NCI-H2081 treated with DMSO at 0.1 percent for 48 hours (cell line): ENCODE results near the gene MRFAP1.

Experiments
- DNase-seq: peaks from one replicate; lab custom pipeline; 2025; lab: John Stamatoyannopoulos, UW

MRFAP1 gene

DNA sequence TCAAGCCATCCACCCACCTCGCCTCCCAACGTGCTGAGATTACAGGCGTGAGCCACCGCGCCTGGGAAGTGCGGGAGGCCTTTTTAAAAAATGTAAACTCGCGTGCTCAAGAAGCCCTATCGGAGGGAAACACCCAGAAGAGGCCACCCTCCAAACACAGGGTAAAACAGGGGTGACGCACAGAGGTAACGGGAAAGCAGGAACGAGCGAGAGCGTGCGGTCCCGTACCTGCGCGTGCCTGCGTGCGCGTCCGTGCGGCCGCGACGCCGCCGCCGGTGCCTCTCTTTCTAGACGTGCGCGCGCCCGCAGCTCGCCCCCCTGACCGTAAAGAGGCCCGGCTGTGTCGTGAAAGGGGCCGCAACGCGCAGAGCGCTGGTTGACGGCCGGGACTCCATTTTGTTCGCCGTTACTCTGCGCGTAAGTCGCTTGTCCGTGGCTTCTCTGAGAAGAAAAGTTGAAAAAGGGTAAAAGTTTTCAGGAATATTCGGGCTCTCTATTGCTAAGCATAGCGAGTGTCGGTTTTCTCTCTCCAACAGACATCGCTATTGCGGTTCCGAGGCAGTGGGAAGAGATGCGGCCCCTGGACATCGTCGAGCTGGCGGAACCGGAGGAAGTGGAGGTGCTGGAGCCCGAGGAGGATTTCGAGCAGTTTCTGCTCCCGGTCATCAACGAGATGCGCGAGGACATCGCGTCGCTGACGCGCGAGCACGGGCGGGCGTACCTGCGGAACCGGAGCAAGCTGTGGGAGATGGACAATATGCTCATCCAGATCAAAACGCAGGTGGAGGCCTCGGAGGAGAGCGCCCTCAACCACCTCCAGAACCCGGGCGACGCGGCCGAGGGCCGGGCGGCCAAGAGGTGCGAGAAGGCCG lies at the start of gene MRFAP1:
Gene MRFAP1, plus strand, starts transcription at position 394 of the 872 bp plus-strand sequence. Its CDS starts 178 bp downstream, at position 572.
- DNase-seq: peak; percentile 86

- DNase-seq: no peak
Observed at GRCh38 chr4:6591313-6591712, 49.2 kb upstream of the MRFAP1 start.

DNA sequence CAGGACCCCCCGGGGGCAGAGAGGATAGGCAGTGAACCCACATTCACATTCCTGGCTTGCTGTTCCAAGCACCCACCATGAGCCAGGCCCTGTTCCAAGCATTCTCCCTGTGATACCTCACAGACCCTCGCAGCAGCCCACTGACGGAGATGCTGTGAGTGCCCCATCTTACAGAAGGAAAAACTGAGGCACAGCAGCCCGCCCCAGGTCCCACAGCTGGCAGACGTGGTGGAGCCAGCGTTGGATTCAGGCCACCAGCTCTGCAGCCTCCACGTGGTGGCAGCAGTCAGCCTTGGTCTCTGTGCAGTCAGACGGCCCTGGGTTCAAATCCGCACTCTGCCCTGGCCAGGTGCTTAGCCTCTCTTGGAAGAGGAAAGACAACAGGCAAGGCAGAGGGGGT lies 48.7 kb upstream of the MRFAP1 start:
- no peak for DNase-seq

- DNase-seq: no peak
Observed at GRCh38 chr4:6592804-6593563, 47.5 kb upstream of the MRFAP1 start.

DNA sequence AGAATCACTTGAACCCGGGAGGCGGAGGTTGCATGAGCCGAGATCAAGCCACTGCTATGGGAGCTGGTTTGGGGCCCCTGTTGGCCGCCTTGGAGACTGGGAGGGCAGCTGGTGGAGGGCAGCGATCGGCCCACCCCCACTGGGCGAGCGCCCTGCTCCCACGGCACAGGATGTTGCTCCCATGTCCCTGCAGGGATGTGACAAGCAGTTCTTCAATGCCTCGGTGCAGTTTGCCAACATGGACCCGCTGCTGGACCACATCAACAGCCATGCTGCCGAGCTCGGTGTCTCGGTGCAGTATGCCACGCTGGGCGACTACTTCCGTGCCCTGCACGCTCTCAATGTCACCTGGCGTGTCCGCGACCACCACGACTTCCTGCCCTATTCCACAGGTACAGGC lies 46.1 kb upstream of the MRFAP1 start:
- no peak for DNase-seq

GRCh38 chr4:6594826-6595355 lies 45.6 kb upstream of the MRFAP1 start:
- DNase-seq: no peak

GRCh38 chr4:6595897-6596537 lies 44.5 kb upstream of the MRFAP1 start:
- no peak for DNase-seq

- no peak for DNase-seq
Observed at GRCh38 chr4:6596948-6597347, 43.5 kb upstream of the MRFAP1 start.

- no peak for DNase-seq
Observed at GRCh38 chr4:6598127-6598526, 42.4 kb upstream of the MRFAP1 start.

DNA sequence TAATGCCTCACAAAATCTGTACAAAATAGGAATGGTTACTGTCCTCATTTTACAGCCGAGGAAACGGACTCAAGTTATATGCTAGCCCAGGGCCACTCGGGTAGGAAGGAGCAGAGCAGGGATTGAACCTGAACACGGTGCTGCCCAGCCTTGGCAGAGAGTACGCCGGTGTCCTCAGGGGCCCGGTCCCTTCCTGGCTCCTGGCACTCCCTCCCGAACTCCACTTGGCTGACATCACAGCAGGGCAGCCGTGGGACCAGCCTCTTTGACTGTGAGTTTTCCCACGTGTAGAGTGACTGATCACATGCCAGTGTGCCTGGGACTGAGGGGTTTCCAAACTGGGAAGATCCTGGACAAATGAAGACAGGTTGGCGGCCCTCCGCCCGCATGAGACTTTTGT lies 41.8 kb upstream of the MRFAP1 start:
- no peak for DNase-seq

DNA sequence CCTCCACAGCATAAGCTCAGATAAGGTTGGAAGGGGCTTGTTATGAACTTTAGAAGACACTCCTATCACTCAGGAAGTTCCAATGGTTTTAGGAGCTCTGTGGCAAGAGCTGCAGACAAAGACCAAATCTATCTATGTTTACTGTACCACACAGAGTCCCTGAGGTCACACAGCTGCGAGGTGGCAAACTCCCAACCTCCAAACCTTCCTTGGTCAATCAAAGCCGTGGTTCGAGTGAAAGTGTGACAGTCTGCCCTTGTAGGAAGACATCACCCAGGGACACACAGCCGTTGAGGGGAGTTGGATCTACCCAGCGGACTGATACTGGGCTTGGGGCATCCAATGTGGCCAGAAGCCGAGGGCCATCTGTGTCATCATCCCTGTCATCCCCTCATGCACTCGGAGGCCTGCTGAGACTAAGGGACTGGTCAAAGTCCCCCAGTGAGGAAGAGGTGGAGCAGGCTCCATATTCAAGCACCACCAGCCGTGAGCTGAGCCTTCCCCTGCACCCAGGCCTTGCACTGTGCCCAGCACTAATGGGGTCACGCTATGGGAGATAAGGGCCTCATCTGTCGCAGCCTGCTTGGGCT lies 38.7 kb upstream of the MRFAP1 start:
- DNase-seq: no peak

- no peak for DNase-seq
Observed at GRCh38 chr4:6602289-6602688, 38.2 kb upstream of the MRFAP1 start.

GRCh38 chr4:6603128-6603527 lies 37.4 kb upstream of the MRFAP1 start:
- no peak for DNase-seq

GRCh38 chr4:6605114-6605513 lies 35.4 kb upstream of the MRFAP1 start:
- DNase-seq: no peak

- no peak for DNase-seq
Observed at GRCh38 chr4:6605605-6606004, 34.9 kb upstream of the MRFAP1 start.

DNA sequence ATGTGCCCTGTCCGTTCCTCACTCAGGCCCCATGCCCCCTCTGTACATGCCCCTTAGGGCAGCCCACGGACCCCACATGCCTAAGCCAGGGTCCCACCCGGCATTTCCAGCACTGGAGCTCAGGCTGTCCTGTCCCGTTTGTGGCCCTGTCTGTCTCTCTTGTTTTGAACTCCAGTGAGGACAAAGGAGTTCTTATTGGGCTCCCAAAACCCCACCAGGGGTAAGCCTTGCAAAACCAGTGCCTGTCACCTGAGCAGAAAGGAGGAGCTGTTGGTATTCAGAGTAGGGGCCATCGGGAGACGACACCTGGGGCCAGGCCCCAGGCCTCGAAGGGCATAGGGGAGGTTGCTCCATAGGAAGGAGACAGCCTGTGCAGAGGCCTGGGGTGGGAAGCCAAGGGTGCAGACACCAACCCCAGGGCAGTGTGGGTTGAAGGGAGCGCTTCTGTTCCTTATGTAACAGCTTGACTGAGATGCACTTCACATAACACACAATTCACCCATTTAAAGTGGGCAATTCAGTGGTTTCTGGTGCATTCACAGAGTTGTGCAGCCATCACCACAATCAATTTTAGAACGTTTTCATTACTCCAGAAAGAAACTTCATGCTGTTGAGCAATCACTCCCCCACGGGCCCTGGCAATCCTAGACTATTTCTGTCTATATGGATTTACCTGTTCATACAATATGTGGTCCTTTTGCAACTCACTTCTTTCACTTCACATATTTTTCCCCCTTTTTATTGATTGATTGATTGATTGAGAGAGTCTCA lies 33.8 kb upstream of the MRFAP1 start:
- no peak for DNase-seq

- no peak for DNase-seq
Observed at GRCh38 chr4:6607368-6608055, 33.0 kb upstream of the MRFAP1 start.

DNA sequence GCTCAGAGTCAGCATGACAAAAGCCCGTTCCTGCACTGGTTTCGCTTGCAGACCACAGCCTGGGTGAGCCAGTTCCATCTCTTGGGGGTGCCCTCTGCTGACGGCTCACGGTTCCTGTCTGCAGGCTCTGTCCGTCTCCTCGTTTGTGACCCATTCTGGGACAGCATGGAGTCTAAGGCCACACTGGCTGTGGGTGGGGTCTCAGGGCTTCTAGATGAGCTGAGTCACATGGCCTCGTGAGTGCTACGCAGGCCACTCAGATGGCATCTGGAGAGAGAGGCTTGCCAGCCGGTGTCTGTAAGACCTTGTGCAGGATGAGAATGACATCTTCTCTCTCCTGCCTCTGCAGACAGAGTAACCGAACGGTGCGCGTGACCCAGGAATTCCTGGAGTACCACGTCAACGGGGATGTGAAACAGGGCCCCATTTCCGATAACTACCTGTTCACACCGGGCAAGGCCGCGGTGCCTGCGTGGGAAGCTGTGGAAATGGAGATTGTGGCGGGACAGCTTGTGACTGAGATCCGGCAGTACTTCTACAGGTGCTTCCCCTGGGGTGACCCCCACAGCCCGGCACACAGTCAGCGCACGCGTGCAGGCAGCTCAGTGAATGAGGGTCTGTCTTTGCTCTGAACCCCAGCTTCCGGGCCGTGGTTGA lies 31.6 kb upstream of the MRFAP1 start:
- DNase-seq: no peak

DNA sequence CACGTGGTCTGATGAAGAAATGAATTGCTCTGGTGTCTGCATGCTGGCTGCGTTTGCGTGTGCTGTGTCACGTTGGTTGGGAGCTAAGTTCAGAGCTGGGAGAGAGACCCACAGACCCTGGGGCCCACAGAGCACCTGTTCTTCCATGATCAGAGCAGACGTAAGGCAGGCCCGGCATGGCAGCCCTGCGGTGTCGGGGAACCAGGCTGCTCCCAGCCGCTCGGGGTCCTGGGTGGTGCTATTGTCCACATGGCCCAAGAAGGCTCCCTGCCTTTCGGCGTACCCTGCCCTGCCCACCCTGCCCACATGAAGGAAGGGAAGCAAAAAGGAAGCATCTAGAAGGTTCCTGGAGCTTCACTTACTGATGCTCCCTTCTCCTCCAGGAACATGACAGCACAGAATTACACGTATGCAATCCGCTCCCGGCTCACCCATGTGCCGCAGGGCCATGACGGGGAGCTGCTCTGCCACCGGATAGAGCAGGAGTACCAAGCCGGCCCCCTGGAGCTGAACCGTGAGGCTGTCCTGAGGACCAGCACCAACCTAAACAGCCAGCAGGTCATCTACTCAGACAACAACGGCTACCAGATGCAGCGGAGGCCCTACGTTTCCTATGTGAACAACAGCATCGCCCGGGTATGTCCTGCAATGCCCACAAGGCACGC lies 30.9 kb upstream of the MRFAP1 start:
- DNase-seq: no peak
